K562 treated with DMSO at 1 percent for 4 hours (cell line): ENCODE measurements around the gene AQP4. TPM values are rescaled to one million over a fixed set of nuclear protein-coding genes. Genes with fewer than 3 reads are reported as not detected.

Experiments used
- total RNA-seq: library from RNA; unstranded; fragments of 300-600 nt; gene quantifications from 2 replicates; pipeline ENCODE4 v1.2.3, GENCODE V29; 2022; ENCODE audit not compliant: insufficient read depth

The AQP4 gene
- not detected in 2 replicates for total RNA-seq

GRCh38 chr18:26865557-26865956 lies at the start of gene AQP4:
Gene AQP4 (minus strand): TSS chr18:26865707. CDS start chr18:26865689, 18 bp downstream.

